Measurements from ENCODE around the gene MYH7B.

- TF ChIP-seq CTCF (IDR thresholded peaks at IDR 0.05) (no peak), POLR2AphosphoS5 (IDR thresholded peaks at IDR 0.05) (no peak), POLR2A (IDR thresholded peaks at IDR 0.05) (no peak)
These were observed 44.1 kb downstream of the MYH7B start for GRCh38 chr20:34999782-35000181.
